OCI-LY7 (cell line): ENCODE measurements around the gene OLFM1. TPM values are rescaled to one million over a fixed set of nuclear protein-coding genes. Genes with fewer than 3 reads are reported as not detected.

ENCODE experiments used
- BruUV-seq: library from RNA; stranded (reverse); fragments of 400-500 nt; replicated peaks from 2 replicates; lab custom pipeline; 2021; lab: Mats Ljungman, UMichigan
- CTCF ChIA-PET: fragments of 300-600 bp; sonication (Branson Sonifier 250); formaldehyde crosslinking; loops from one replicate; lab custom pipeline; 2022; ENCODE audit warnings: antibody characterized with exemption; ENCODE audit not compliant: unreplicated experiment; lab: Charles Lee
- POLR2A ChIA-PET: fragments of 300-600 bp; sonication (Branson Sonifier 250); formaldehyde crosslinking; loops from one replicate; lab custom pipeline; 2022; ENCODE audit warnings: antibody characterized with exemption; lab: Charles Lee
- DNase-seq: peaks from one replicate; pipeline ENCODE4 v3.0.0-alpha.2; 2015; ENCODE audit warnings: low spot score
- H2AFZ ChIP-seq: fragments of 200-600 bp; sonication (generic), shearing (Covaris generic); 2 replicates; pipeline ENCODE4 v1.6.1; 2014; ENCODE audit warnings: mild to moderate bottlenecking, antibody characterized with exemption, low read length, moderate library complexity
- H3K27ac ChIP-seq: fragments of 200-600 bp; sonication (generic); 2 replicates; pipeline ENCODE4 v1.5.1; 2014; ENCODE audit warnings: mixed run types, low read depth, mild to moderate bottlenecking, moderate library complexity, low read length, inconsistent platforms; ENCODE audit not compliant: poor library complexity, severe bottlenecking
- H3K36me3 ChIP-seq: fragments of 200-600 bp; sonication (generic); 2 replicates; pipeline ENCODE4 v1.6.1; 2014; ENCODE audit warnings: mild to moderate bottlenecking, antibody characterized with exemption, low read length, moderate library complexity, mixed read lengths; ENCODE audit not compliant: insufficient read depth
- H3K4me1 ChIP-seq: fragments of 200-600 bp; sonication (generic); 2 replicates; pipeline ENCODE4 v1.5.1; 2014; ENCODE audit warnings: mild to moderate bottlenecking, low read length; ENCODE audit not compliant: insufficient read depth, poor library complexity, severe bottlenecking
- H3K4me2 ChIP-seq: fragments of 200-600 bp; sonication (generic); 2 replicates; pipeline ENCODE4 v1.6.1; 2014; ENCODE audit warnings: mild to moderate bottlenecking, low read length
- H3K4me3 ChIP-seq: fragments of 200-600 bp; sonication (generic); 2 replicates; pipeline ENCODE4 v1.5.1; 2014; ENCODE audit warnings: mild to moderate bottlenecking, low read depth, low read length; ENCODE audit not compliant: poor library complexity, severe bottlenecking
- H3K79me2 ChIP-seq: fragments of 200-600 bp; sonication (generic); 2 replicates; pipeline ENCODE4 v1.6.1; 2016; ENCODE audit warnings: low read depth, mild to moderate bottlenecking, low read length, moderate library complexity, mixed read lengths; ENCODE audit not compliant: insufficient read depth
- H3K9me2 ChIP-seq: fragments of 200-600 bp; sonication (generic); 2 replicates; pipeline ENCODE4 v1.6.1; 2016; ENCODE audit warnings: mild to moderate bottlenecking, low read length, mixed read lengths; ENCODE audit not compliant: insufficient read depth
- H3K9me3 ChIP-seq: fragments of 200-600 bp; sonication (generic); 2 replicates; pipeline ENCODE4 v1.6.1; 2014; ENCODE audit warnings: mild to moderate bottlenecking, mixed run types, low read length, mixed read lengths
- H4K20me1 ChIP-seq: fragments of 200-600 bp; sonication (generic); 2 replicates; pipeline ENCODE4 v1.6.1; 2014; ENCODE audit warnings: mild to moderate bottlenecking, antibody characterized with exemption, low read length, moderate library complexity, mixed read lengths; ENCODE audit not compliant: insufficient read depth
- EZH2phosphoT487 ChIP-seq: fragments of 200-600 bp; sonication (generic); IDR thresholded peaks from 2 replicates; pipeline ENCODE4 v1.6.1; 2018; ENCODE audit warnings: low read depth, borderline replicate concordance, mild to moderate bottlenecking, mixed run types, antibody characterized with exemption, low read length, moderate library complexity, mixed read lengths
- intact Hi-C: fragments of 100-400 bp; cut with micrococcal nuclease; formaldehyde crosslinking; loops from one replicate; pipeline ENCODE4 v1.10.0; 2022; ENCODE audit not compliant: unreplicated experiment
- total RNA-seq, 2 experiments: library from RNA; depleted of rRNA in 1 of 2; stranded (reverse); fragments of >200 nt in 1 of 2; shearing (Covaris generic) in 1 of 2; gene quantifications; 2 replicates each; pipeline ENCODE4 v1.2.3, GENCODE V29; 2014 to 2022
- TF ChIP-seq, protein P1 (sequence below): fragments of 200-600 bp; sonication (generic); conservative IDR thresholded peaks from 2 replicates; pipeline ENCODE4 v1.5.1; 2014; ENCODE audit warnings: mild to moderate bottlenecking, antibody characterized with exemption, low read length, moderate library complexity, mixed read lengths

Gene OLFM1
- total RNA-seq, 2 experiments from 2014 or later, result not detected

DNA sequence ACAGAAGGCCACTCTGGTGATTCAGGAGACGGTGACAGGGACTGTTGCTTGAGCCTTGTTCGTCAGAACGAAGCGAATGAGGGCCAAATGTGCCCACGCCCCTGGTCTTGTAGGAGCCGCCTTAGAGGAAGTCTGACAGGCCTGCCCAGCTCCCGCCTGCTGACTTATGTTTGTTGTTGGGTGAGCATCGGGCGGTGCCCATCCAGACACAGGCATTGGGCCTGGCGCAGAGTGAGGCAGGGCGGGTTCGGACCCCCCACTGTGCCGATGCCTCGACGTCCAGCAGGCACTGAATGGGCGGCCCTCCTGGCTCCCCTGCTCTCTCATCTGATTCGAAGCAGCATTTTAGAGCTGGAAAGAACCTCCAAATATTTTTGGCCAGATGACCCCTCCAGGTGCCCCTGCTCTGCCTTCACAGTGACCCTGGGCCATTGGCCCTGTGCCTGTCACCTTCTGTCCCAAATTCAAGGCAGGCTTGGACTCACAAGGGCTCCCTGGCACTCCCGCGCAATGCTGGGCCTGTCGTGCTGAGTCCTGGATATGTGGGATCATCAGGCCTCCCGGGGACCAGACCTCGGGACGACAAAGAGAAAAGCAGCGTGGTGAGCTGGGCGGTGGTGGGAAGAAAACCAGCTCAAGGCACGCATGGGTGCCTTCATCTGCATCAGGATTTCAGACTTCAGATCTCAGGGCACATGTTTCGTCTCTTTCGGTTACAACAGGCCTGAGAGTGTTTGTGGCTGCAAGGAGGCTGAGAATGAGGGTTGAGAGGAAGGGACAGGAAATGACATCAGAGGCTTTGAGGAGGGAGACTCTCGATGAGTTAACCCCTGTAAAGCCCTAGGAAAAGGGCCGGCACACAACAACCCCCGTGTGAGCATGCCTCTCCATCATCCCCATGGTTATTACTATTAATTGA, 37.1 kb upstream of the OLFM1 start:
- ChIA-PET POLR2A (no interaction called here), CTCF (no interaction called here)
- no peaks in the 10 kb centered on the region for H4K20me1 ChIP-seq
- H3K9me3 ChIP-seq, result no peaks in the 10 kb centered on the region
- no peak overlapping the region for H2AFZ ChIP-seq
- no peaks in the 10 kb centered on the region for H3K9me2 ChIP-seq
- no peak overlapping the region for H3K4me2 ChIP-seq
- no peaks in the 10 kb centered on the region for H3K36me3 ChIP-seq
- no peaks in the 10 kb centered on the region for H3K4me1 ChIP-seq
- no peak overlapping the region for H3K27ac ChIP-seq
- H3K79me2 ChIP-seq, result no peaks in the 10 kb centered on the region
- BruUV-seq, result no TSS peak
- TF ChIP-seq, protein P1, sequence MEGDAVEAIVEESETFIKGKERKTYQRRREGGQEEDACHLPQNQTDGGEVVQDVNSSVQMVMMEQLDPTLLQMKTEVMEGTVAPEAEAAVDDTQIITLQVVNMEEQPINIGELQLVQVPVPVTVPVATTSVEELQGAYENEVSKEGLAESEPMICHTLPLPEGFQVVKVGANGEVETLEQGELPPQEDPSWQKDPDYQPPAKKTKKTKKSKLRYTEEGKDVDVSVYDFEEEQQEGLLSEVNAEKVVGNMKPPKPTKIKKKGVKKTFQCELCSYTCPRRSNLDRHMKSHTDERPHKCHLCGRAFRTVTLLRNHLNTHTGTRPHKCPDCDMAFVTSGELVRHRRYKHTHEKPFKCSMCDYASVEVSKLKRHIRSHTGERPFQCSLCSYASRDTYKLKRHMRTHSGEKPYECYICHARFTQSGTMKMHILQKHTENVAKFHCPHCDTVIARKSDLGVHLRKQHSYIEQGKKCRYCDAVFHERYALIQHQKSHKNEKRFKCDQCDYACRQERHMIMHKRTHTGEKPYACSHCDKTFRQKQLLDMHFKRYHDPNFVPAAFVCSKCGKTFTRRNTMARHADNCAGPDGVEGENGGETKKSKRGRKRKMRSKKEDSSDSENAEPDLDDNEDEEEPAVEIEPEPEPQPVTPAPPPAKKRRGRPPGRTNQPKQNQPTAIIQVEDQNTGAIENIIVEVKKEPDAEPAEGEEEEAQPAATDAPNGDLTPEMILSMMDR, result no peak
- no peak overlapping the region for H3K4me3 ChIP-seq
- no peak for DNase-seq
- intact Hi-C loops, result no loop called here

DNA sequence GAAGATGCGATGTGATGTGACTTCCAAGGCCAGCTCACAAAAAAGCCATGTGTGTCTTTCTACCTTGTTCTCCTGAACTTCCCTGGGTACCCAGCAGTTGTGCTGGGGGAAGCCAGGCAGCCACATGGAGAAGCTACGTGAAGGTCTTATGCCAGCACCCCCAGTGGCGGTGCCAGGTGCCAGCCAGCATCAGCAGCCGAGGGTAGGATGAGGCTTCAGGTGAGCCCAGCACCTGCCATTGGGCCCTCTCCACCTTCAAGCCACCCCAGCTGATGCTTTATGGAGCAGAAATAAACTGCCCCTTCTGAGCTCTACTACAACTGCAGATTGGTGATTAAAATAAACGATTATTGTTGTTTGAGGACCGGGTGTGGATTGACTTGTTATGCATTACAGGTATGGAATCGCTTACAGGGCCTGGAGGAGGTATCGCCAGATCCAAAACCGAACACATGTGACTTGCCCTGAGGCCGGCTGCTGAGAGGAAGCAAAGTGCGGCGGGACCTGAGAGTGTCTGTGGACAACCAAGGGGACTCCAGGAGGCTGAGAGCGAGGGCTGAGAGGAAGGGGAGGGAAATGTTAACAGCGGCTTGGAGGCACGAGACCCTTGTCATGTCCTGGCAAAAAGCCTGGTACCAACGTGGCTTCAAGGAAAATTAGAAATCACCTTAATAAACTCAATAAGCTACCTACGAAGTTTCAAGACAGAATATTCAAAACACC, 36.0 kb upstream of the OLFM1 start:
- no peak for DNase-seq
- Histone ChIP-seq H2AFZ (no peak overlapping the region), H3K4me2 (no peak overlapping the region), H3K9me2 (no peaks in the 10 kb centered on the region), H3K9me3 (no peaks in the 10 kb centered on the region), H3K27ac (no peak overlapping the region), H3K36me3 (no peaks in the 10 kb centered on the region), H3K79me2 (no peaks in the 10 kb centered on the region), H4K20me1 (no peaks in the 10 kb centered on the region), H3K4me3 (no peak overlapping the region), H3K4me1 (no peaks in the 10 kb centered on the region)
- TF ChIP-seq EZH2phosphoT487, result no peak
- TF ChIP-seq, protein P1, result no peak
- intact Hi-C loops, result no loop called here
- POLR2A ChIA-PET, result no interaction called here
- no TSS peak for BruUV-seq
- CTCF ChIA-PET, result no interaction called here
